Activated naive CD4-positive, alpha-beta T cell treated with Interleukin-2 at 50 U/mL for 16 hours (primary cell): ENCODE measurements around the gene LDLRAD4.
A peak's percentile ranks its signal among the peaks of the same experiment; 100 is the strongest.

Experiments used
- DNase-seq: peaks from one replicate; pipeline ENCODE4 v3.0.0-alpha.2; 2020

Gene LDLRAD4

GRCh38 chr18:13218368-13218991 is at the start of gene LDLRAD4:
Gene LDLRAD4 (plus strand): TSS chr18:13218760.
- DNase-seq, result peak; percentile 30

- DNase-seq, result no peak
Observed at GRCh38 chr18:13173578-13174145, 44.9 kb upstream of the LDLRAD4 start.

GRCh38 chr18:13175266-13175665 is 43.3 kb upstream of the LDLRAD4 start:
- no peak for DNase-seq

- no peak for DNase-seq
Observed at GRCh38 chr18:13175754-13176210, 42.8 kb upstream of the LDLRAD4 start.

- DNase-seq, result no peak
Observed at GRCh38 chr18:13176847-13177246, 41.7 kb upstream of the LDLRAD4 start.

GRCh38 chr18:13178197-13178596 is 40.4 kb upstream of the LDLRAD4 start:
- no peak for DNase-seq

GRCh38 chr18:13178976-13179375 is 39.6 kb upstream of the LDLRAD4 start:
- DNase-seq, result peak; percentile 33

GRCh38 chr18:13179566-13180113 is 38.9 kb upstream of the LDLRAD4 start:
- DNase-seq, result no peak

- no peak for DNase-seq
Observed at GRCh38 chr18:13180614-13181375, 37.8 kb upstream of the LDLRAD4 start.

GRCh38 chr18:13181765-13182164 is 36.8 kb upstream of the LDLRAD4 start:
- no peak for DNase-seq

- DNase-seq, result no peak
Observed at GRCh38 chr18:13183359-13183758, 35.2 kb upstream of the LDLRAD4 start.

GRCh38 chr18:13183790-13184189 is 34.8 kb upstream of the LDLRAD4 start:
- DNase-seq, result no peak

- DNase-seq, result no peak
Observed at GRCh38 chr18:13184396-13184795, 34.2 kb upstream of the LDLRAD4 start.

- DNase-seq, result no peak
Observed at GRCh38 chr18:13185675-13186198, 32.8 kb upstream of the LDLRAD4 start.

GRCh38 chr18:13186687-13187086 is 31.9 kb upstream of the LDLRAD4 start:
- DNase-seq, result no peak

GRCh38 chr18:13187498-13187897 is 31.1 kb upstream of the LDLRAD4 start:
- DNase-seq, result no peak

- no peak for DNase-seq
Observed at GRCh38 chr18:13191031-13191430, 27.5 kb upstream of the LDLRAD4 start.

GRCh38 chr18:13191779-13192178 is 26.8 kb upstream of the LDLRAD4 start:
- DNase-seq, result no peak

- no peak for DNase-seq
Observed at GRCh38 chr18:13192970-13193369, 25.6 kb upstream of the LDLRAD4 start.

- no peak for DNase-seq
Observed at GRCh38 chr18:13194239-13194638, 24.3 kb upstream of the LDLRAD4 start.

GRCh38 chr18:13198701-13199100 is 19.9 kb upstream of the LDLRAD4 start:
- DNase-seq, result no peak

- no peak for DNase-seq
Observed at GRCh38 chr18:13199169-13199568, 19.4 kb upstream of the LDLRAD4 start.

GRCh38 chr18:13201292-13201691 is 17.3 kb upstream of the LDLRAD4 start:
- no peak for DNase-seq

- no peak for DNase-seq
Observed at GRCh38 chr18:13202571-13202970, 16.0 kb upstream of the LDLRAD4 start.
